ENCODE data around the gene NEK9.

GRCh38 chr14:75140620-75141019 is 13.8 kb upstream of the NEK9 start:
- TF ChIP-seq ZC3H10 (CRISPR knock-in tag; IDR thresholded peaks at IDR 0.05) (no peak), ZNF70 (CRISPR knock-in tag; IDR thresholded peaks at IDR 0.05) (no peak), OSR1 (CRISPR knock-in tag; IDR thresholded peaks at IDR 0.05) (no peak), ISL1 (CRISPR knock-in tag; IDR thresholded peaks at IDR 0.05) (no peak), CSRNP3 (CRISPR knock-in tag; IDR thresholded peaks at IDR 0.05) (no peak), ZNF565 (CRISPR knock-in tag; conservative IDR thresholded peaks at IDR 0.05; ENCODE audit: low read depth) (no peak)

Data from SK-N-SH treated with all-trans-retinoic acid at 6 μM for 48 hours (cell line).